Keratinocyte (primary cell): ENCODE data around the gene ATXN2. TPM values are rescaled to one million over a fixed set of nuclear protein-coding genes. Genes with fewer than 3 reads are reported as not detected.

Experiments
- DNase-seq: peaks from one replicate; pipeline ENCODE4 v3.0.0-alpha.2; 2011; ENCODE audit warnings: low read depth, missing footprints, low spot score
- FAIRE-seq: peaks from 2 replicates; lab custom pipeline; 2011; peaks lifted over from hg19 to GRCh38; lab: Jason Lieb, UNC
- H2AFZ ChIP-seq: 2 replicates; pipeline ENCODE4 v1.6.0; 2012; ENCODE audit warnings: low read length, control low read depth, inconsistent platforms; ENCODE audit not compliant: control insufficient read depth
- H3K27ac ChIP-seq: 2 replicates; pipeline ENCODE4 v1.5.1; 2011; ENCODE audit warnings: low read length; ENCODE audit not compliant: control insufficient read depth, insufficient read depth
- H3K27me3 ChIP-seq: 3 replicates; pipeline ENCODE4 v1.6.0; 2011; ENCODE audit warnings: low read length; ENCODE audit not compliant: control insufficient read depth, insufficient read depth; ENCODE audit errors: extremely low read depth
- H3K36me3 ChIP-seq, 2 experiments: 2 replicates in 1 of 2; 3 replicates in 1 of 2; pipeline ENCODE4 v1.5.1; 2011; ENCODE audit warnings: low read length in 2 of 2, mild to moderate bottlenecking in 1 of 2; ENCODE audit not compliant: control insufficient read depth in 2 of 2, insufficient read depth in 2 of 2; ENCODE audit errors: extremely low read depth in 1 of 2
- H3K4me1 ChIP-seq: 3 replicates; pipeline ENCODE4 v1.5.1; 2011; ENCODE audit warnings: low read length; ENCODE audit not compliant: control insufficient read depth, insufficient read depth; ENCODE audit errors: extremely low read depth
- H3K4me2 ChIP-seq: 3 replicates; pipeline ENCODE4 v1.6.0; 2011; ENCODE audit warnings: low read depth, low read length; ENCODE audit not compliant: control insufficient read depth, insufficient read depth; ENCODE audit errors: extremely low read depth
- H3K4me3 ChIP-seq, 3 experiments: fragments of 200-600 bp in 1 of 3; sonication (generic) in 1 of 3; 2 replicates in 2 of 3; 3 replicates in 1 of 3; pipeline ENCODE4 v1.5.1; 2011 to 2016; ENCODE audit warnings: low read length in 3 of 3, mild to moderate bottlenecking in 3 of 3, control low read depth in 2 of 3, inconsistent platforms in 1 of 3, low read depth in 1 of 3, mixed read lengths in 1 of 3, mixed run types in 1 of 3, moderate library complexity in 1 of 3; ENCODE audit not compliant: control insufficient read depth in 2 of 3, insufficient read depth in 2 of 3; ENCODE audit errors: extremely low read depth in 1 of 3
- H3K79me2 ChIP-seq: 2 replicates; pipeline ENCODE4 v1.6.0; 2012; ENCODE audit warnings: low read length; ENCODE audit not compliant: control insufficient read depth, insufficient read depth
- H3K9ac ChIP-seq: 3 replicates; pipeline ENCODE4 v1.6.0; 2011; ENCODE audit warnings: low read length; ENCODE audit not compliant: control insufficient read depth, insufficient read depth; ENCODE audit errors: extremely low read depth
- H3K9me1 ChIP-seq: 3 replicates; pipeline ENCODE4 v1.6.0; 2011; ENCODE audit warnings: low read length; ENCODE audit not compliant: control insufficient read depth, insufficient read depth; ENCODE audit errors: extremely low read depth
- H3K9me3 ChIP-seq: 2 replicates; pipeline ENCODE4 v1.5.1; 2012; ENCODE audit warnings: low read depth, low read length; ENCODE audit not compliant: control insufficient read depth
- H4K20me1 ChIP-seq: 3 replicates; pipeline ENCODE4 v1.6.0; 2011; ENCODE audit warnings: low read length; ENCODE audit not compliant: control insufficient read depth, insufficient read depth; ENCODE audit errors: extremely low read depth
- CTCF ChIP-seq, 3 experiments: IDR thresholded peaks in 1 of 3; conservative IDR thresholded peaks in 1 of 3; optimal IDR thresholded peaks in 1 of 3; 2 replicates in 2 of 3; 3 replicates in 1 of 3; pipeline versions ENCODE3 to v1.5.1; 2011; ENCODE audit warnings: low read length in 3 of 3, mild to moderate bottlenecking in 3 of 3, moderate library complexity in 2 of 3, control low read depth in 1 of 3, inconsistent platforms in 1 of 3; ENCODE audit not compliant: insufficient read depth in 2 of 3; ENCODE audit errors: extremely low read depth in 1 of 3
- EZH2 ChIP-seq: IDR thresholded peaks from one replicate; pipeline ENCODE4 v1.6.1; 2012; ENCODE audit warnings: inconsistent platforms, mild to moderate bottlenecking, low read length, moderate library complexity
- dilution Hi-C: fragments of 300-500 bp; cut with MboI; formaldehyde crosslinking; loops from one replicate; pipeline ENCODE4 v1.7.0; 2020; ENCODE audit warnings: low sequenced_read_pairs; ENCODE audit not compliant: extremely low pct_ligation_motif_present
- polyA plus RNA-seq, 5 experiments: library from polyadenylated mRNA; depleted of rRNA in 3 of 5; stranded (reverse) in 3 of 5; stranded (forward) in 1 of 5; unstranded in 1 of 5; fragments of >200 nt; gene quantifications; 1 replicate in 1 of 5; 2 replicates in 3 of 5; 3 replicates in 1 of 5; pipeline versions ENCODE4 v1.2.1 to v1.2.3, GENCODE V29; 2011 to 2012; ENCODE audit warnings: missing spikeins in 2 of 5, low read depth in 1 of 5, low replicate concordance in 1 of 5

ATXN2 gene
- polyA plus RNA-seq, 1 donor (not counting 4 experiments of a cell fraction or from before 2014, with no cell fraction given), result 19.6 TPM

DNA sequence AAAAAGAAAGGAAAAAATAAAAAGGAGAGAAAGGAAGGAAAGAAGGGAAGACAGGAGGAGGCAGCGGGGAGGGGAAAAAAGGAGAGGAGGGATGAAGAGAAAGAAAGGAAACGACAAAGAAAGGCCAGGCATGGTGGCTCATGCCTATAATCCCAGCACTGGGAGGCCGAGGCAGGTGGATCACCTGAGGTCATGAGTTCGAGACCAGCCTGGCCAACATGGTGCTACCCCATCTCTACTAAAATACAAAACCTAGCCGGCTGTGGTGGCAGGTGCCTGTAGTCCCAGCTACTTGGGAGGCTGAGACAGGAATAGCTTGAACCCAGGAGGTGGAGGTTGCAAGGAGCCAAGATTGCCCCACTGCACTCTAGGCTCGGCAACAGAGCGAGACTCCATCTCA is 18.4 kb downstream of the ATXN2 start:
- H4K20me1 ChIP-seq, result peaks cover 3% of the 10 kb centered on the region
- no peaks in the 10 kb centered on the region for H3K27me3 ChIP-seq
- H2AFZ ChIP-seq, result no peak overlapping the region
- no peak overlapping the region for H3K4me2 ChIP-seq
- no peak for FAIRE-seq
- H3K4me3 ChIP-seq, result no peak overlapping the region
- peaks cover 0 to 2% of the 10 kb centered on the region in 2 experiments for H3K36me3 ChIP-seq
- H3K27ac ChIP-seq, result no peak overlapping the region
- dilution Hi-C loops, result no loop called here
- no peak for DNase-seq
- H3K4me1 ChIP-seq, result peaks cover 9% of the 10 kb centered on the region
- H3K9me3 ChIP-seq, result no peaks in the 10 kb centered on the region
- H3K79me2 ChIP-seq, result peaks cover 91% of the 10 kb centered on the region
- no peak overlapping the region for H3K9ac ChIP-seq
- TF ChIP-seq CTCF (optimal IDR thresholded peaks at IDR 0.05 in 1 of 3, IDR thresholded peaks at IDR 0.05 in 1 of 3, conservative IDR thresholded peaks at IDR 0.05 in 1 of 3; ENCODE audit: extremely low read depth in 1 of 3, insufficient read depth in 2 of 3, low read length in 3 of 3) (no peak), EZH2 (no peak)
- H3K9me1 ChIP-seq, result peaks cover 2% of the 10 kb centered on the region

GRCh38 chr12:111580119-111580425 is 19.0 kb downstream of the ATXN2 start:
- FAIRE-seq, result no peak
- dilution Hi-C loops, result no loop called here
- Histone ChIP-seq H3K9ac (no peak overlapping the region), H3K79me2 (peaks cover 91% of the 10 kb centered on the region), H3K4me1 (peaks cover 9% of the 10 kb centered on the region), H3K4me3 (no peak overlapping the region), H3K27ac (no peak overlapping the region), H4K20me1 (peaks cover 3% of the 10 kb centered on the region), H3K9me1 (peaks cover 2% of the 10 kb centered on the region), H2AFZ (no peak overlapping the region), H3K9me3 (no peaks in the 10 kb centered on the region), H3K4me2 (no peak overlapping the region), H3K27me3 (no peaks in the 10 kb centered on the region), H3K36me3 (peaks cover 0 to 2% of the 10 kb centered on the region in 2 experiments)
- TF ChIP-seq EZH2 (no peak), CTCF (optimal IDR thresholded peaks at IDR 0.05 in 1 of 3, IDR thresholded peaks at IDR 0.05 in 1 of 3, conservative IDR thresholded peaks at IDR 0.05 in 1 of 3; ENCODE audit: extremely low read depth in 1 of 3, insufficient read depth in 2 of 3, low read length in 3 of 3) (no peak)
- no peak for DNase-seq
